Liver (tissue), 9 donors: ENCODE data around the gene DTX3L. TPM values are rescaled to one million over a fixed set of nuclear protein-coding genes. Genes with fewer than 3 reads are reported as not detected.

ENCODE experiments used
- DNase-seq: peaks from one replicate; pipeline ENCODE4 v3.0.0-alpha.2; 2017; ENCODE audit warnings: low spot score
- H3K27ac ChIP-seq, 2 donors: one replicate each; pipeline ENCODE4 v1.7.0; 2013; ENCODE audit warnings: inconsistent platforms in 2 of 2, low read length in 2 of 2, control low read depth in 1 of 2, low read depth in 1 of 2, mild to moderate bottlenecking in 1 of 2
- H3K27me3 ChIP-seq, 4 donors: one replicate each; pipeline versions ENCODE4 v1.6.1 to v1.7.0; 2013; ENCODE audit warnings: low read length in 3 of 4, inconsistent platforms in 1 of 4, mild to moderate bottlenecking in 1 of 4, moderate library complexity in 1 of 4; ENCODE audit not compliant: control insufficient read depth in 4 of 4, insufficient read depth in 4 of 4
- H3K36me3 ChIP-seq, 4 donors: one replicate each; pipeline versions ENCODE4 v1.6.1 to v1.7.0; 2013; ENCODE audit warnings: low read length in 3 of 4, mild to moderate bottlenecking in 3 of 4, low read depth in 1 of 4, moderate library complexity in 1 of 4; ENCODE audit not compliant: control insufficient read depth in 4 of 4, insufficient read depth in 3 of 4
- H3K4me1 ChIP-seq, 4 donors: one replicate each; pipeline versions ENCODE4 v1.6.1 to v1.7.0; 2013; ENCODE audit warnings: low read length in 3 of 4, mild to moderate bottlenecking in 3 of 4, moderate library complexity in 1 of 4; ENCODE audit not compliant: control insufficient read depth in 4 of 4, insufficient read depth in 4 of 4
- H3K4me3 ChIP-seq, 3 donors: one replicate each; pipeline versions ENCODE4 v1.6.1 to v1.7.0; 2013; ENCODE audit warnings: low read length in 3 of 3, control low read depth in 1 of 3, low read depth in 1 of 3, mild to moderate bottlenecking in 1 of 3
- H3K9ac ChIP-seq, 2 donors: one replicate each; pipeline ENCODE4 v1.7.0; 2013; ENCODE audit warnings: low read length in 2 of 2, mild to moderate bottlenecking in 2 of 2, moderate library complexity in 2 of 2, control low read depth in 1 of 2, low read depth in 1 of 2
- H3K9me3 ChIP-seq, 4 donors: one replicate each; pipeline versions ENCODE4 v1.6.1 to v1.7.0; 2013; ENCODE audit warnings: low read length in 3 of 4; ENCODE audit not compliant: control insufficient read depth in 4 of 4
- EGR1 ChIP-seq, 2 donors: IDR thresholded peaks; 2 replicates each; pipeline ENCODE4 v1.6.1; 2016 to 2018; ENCODE audit warnings: antibody characterized with exemption in 2 of 2, low read depth in 2 of 2
- FOXA1 ChIP-seq: IDR thresholded peaks from 2 replicates; pipeline ENCODE4 v1.6.1; 2016; ENCODE audit warnings: antibody characterized with exemption
- FOXA2 ChIP-seq: IDR thresholded peaks from 2 replicates; pipeline ENCODE4 v1.6.1; 2016; ENCODE audit warnings: antibody characterized with exemption
- GABPA ChIP-seq, 2 donors: IDR thresholded peaks in 1 of 2; conservative IDR thresholded peaks in 1 of 2; 2 replicates each; pipeline ENCODE4 v1.6.1; 2016; ENCODE audit warnings: antibody characterized with exemption in 2 of 2, mild to moderate bottlenecking in 1 of 2, moderate library complexity in 1 of 2
- HNF4A ChIP-seq, 2 donors: conservative IDR thresholded peaks; 2 replicates each; pipeline ENCODE4 v1.6.1; 2016; ENCODE audit warnings: antibody characterized with exemption in 2 of 2, mild to moderate bottlenecking in 2 of 2
- HNF4G ChIP-seq: IDR thresholded peaks from 2 replicates; pipeline ENCODE4 v1.6.1; 2016; ENCODE audit warnings: antibody characterized with exemption
- JUND ChIP-seq, 2 donors: IDR thresholded peaks; 2 replicates each; pipeline ENCODE4 v1.6.1; 2016; ENCODE audit warnings: antibody characterized with exemption in 2 of 2
- NR2F2 ChIP-seq: IDR thresholded peaks from 2 replicates; pipeline ENCODE4 v1.6.1; 2016; ENCODE audit warnings: antibody characterized with exemption
- RAD21 ChIP-seq, 2 donors: IDR thresholded peaks; 2 replicates each; pipeline ENCODE4 v1.6.1; 2016; ENCODE audit warnings: antibody characterized with exemption in 2 of 2, mild to moderate bottlenecking in 2 of 2
- RXRA ChIP-seq, 2 donors: IDR thresholded peaks; 2 replicates each; pipeline ENCODE4 v1.6.1; 2017 to 2018; ENCODE audit warnings: antibody characterized with exemption in 2 of 2, mild to moderate bottlenecking in 1 of 2
- SP1 ChIP-seq: IDR thresholded peaks from 2 replicates; pipeline ENCODE4 v1.6.1; 2018; ENCODE audit warnings: antibody characterized with exemption, mild to moderate bottlenecking
- TAF1 ChIP-seq: conservative IDR thresholded peaks from 2 replicates; pipeline ENCODE4 v1.6.1; 2016; ENCODE audit warnings: antibody characterized with exemption, mild to moderate bottlenecking
- YY1 ChIP-seq: IDR thresholded peaks from 2 replicates; pipeline ENCODE4 v1.6.1; 2016; ENCODE audit warnings: antibody characterized with exemption, mild to moderate bottlenecking
- whole genome bisulfite sequencing: extraction: QIAGEN DNeasy Blood & Tissue Kit; methylation state at CpG from one replicate; pipeline ENCODE4 v1.1.7; 2013; 5-methylcytosine and 5-hydroxymethylcytosine counted together
- polyA plus RNA-seq, 2 donors: library from polyadenylated mRNA; stranded (reverse) in 1 of 2; unstranded in 1 of 2; fragments of 200-250 nt in 1 of 2; fragments of >200 nt in 1 of 2; fragmentation: Nextera tagmentation in 1 of 2; extraction: Ambion mirVana in 1 of 2; gene quantifications; one replicate each; pipeline versions ENCODE4 v1.2.1 to v1.2.3, GENCODE V29; 2013 to 2015
- total RNA-seq, 2 donors: library from RNA; depleted of rRNA; stranded (reverse); fragments of >200 nt; gene quantifications; one replicate each; pipeline ENCODE4 v1.2.3, GENCODE V29; 2014
- TF ChIP-seq, protein P1 (sequence below): IDR thresholded peaks from 2 replicates; pipeline ENCODE4 v1.6.1; 2016; ENCODE audit warnings: antibody characterized with exemption, mild to moderate bottlenecking
- TF ChIP-seq, protein P2 (sequence below): IDR thresholded peaks from 2 replicates; pipeline ENCODE4 v1.6.1; 2016; ENCODE audit warnings: antibody characterized with exemption
- TF ChIP-seq, protein P3 (sequence below): IDR thresholded peaks from 2 replicates; pipeline ENCODE4 v1.6.1; 2016; ENCODE audit warnings: antibody characterized with exemption
- TF ChIP-seq, protein P4 (sequence below): fragments of 150-350 bp; IDR thresholded peaks from 2 replicates; pipeline ENCODE4 v1.5.1; 2017; ENCODE audit warnings: improper control_type of control experiment, low read depth, low read length; ENCODE audit not compliant: missing input control
- TF ChIP-seq, protein P5 (sequence below): IDR thresholded peaks from 2 replicates; pipeline ENCODE4 v1.6.1; 2016; ENCODE audit warnings: antibody characterized with exemption
- donor health status: healthy.
- donor health status: healthy.
- donor health status: healthy.
- donor health status: healthy.
- donor health status: healthy.

The DTX3L gene
- total and polyA plus RNA-seq, 4 donors, result 16.9 to 44.5 (median 23.5) TPM

DNA sequence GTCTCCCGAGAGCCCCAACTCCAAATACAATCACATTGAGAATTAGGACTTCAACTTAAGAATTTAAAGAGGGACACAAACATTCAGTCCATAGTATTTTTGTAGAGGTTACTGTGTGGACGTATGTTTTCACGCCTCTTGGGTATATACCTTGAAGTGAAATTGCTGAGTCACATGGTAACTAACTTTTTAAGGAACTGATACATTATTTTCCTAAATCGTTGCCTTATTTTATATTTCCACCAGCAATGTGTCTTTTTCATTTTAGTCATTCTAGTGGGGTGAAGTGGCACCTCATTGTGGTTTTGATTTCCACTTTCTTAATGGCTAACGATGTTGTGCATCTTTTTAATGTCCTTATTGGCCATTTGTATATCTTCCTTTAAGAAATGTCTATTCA, 25.2 kb downstream of the DTX3L start:
- H3K27ac ChIP-seq, result no peak overlapping the region
- TF ChIP-seq, protein P1, sequence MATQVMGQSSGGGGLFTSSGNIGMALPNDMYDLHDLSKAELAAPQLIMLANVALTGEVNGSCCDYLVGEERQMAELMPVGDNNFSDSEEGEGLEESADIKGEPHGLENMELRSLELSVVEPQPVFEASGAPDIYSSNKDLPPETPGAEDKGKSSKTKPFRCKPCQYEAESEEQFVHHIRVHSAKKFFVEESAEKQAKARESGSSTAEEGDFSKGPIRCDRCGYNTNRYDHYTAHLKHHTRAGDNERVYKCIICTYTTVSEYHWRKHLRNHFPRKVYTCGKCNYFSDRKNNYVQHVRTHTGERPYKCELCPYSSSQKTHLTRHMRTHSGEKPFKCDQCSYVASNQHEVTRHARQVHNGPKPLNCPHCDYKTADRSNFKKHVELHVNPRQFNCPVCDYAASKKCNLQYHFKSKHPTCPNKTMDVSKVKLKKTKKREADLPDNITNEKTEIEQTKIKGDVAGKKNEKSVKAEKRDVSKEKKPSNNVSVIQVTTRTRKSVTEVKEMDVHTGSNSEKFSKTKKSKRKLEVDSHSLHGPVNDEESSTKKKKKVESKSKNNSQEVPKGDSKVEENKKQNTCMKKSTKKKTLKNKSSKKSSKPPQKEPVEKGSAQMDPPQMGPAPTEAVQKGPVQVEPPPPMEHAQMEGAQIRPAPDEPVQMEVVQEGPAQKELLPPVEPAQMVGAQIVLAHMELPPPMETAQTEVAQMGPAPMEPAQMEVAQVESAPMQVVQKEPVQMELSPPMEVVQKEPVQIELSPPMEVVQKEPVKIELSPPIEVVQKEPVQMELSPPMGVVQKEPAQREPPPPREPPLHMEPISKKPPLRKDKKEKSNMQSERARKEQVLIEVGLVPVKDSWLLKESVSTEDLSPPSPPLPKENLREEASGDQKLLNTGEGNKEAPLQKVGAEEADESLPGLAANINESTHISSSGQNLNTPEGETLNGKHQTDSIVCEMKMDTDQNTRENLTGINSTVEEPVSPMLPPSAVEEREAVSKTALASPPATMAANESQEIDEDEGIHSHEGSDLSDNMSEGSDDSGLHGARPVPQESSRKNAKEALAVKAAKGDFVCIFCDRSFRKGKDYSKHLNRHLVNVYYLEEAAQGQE, result no peak
- TF ChIP-seq FOXA2 (no peak), RXRA (IDR thresholded peaks at IDR 0.05) (no peak), EGR1 (IDR thresholded peaks at IDR 0.05; ENCODE audit: low read depth in 2 of 2) (no peak)
- TF ChIP-seq, protein P2, sequence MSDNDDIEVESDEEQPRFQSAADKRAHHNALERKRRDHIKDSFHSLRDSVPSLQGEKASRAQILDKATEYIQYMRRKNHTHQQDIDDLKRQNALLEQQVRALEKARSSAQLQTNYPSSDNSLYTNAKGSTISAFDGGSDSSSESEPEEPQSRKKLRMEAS, result no peak
- TF ChIP-seq, protein P3, sequence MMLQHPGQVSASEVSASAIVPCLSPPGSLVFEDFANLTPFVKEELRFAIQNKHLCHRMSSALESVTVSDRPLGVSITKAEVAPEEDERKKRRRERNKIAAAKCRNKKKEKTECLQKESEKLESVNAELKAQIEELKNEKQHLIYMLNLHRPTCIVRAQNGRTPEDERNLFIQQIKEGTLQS, result no peak
- peaks cover 0 to 2% (median 0%) of the 10 kb centered on the region in 4 donors for H3K4me1 ChIP-seq
- no peak for DNase-seq
- WGBS, result 75% methylated on average over 5 of the region's 5 CpGs
- no peak overlapping the region for H3K9ac ChIP-seq
- H3K4me3 ChIP-seq, result no peak overlapping the region
- no peaks in the 10 kb centered on the region for H3K27me3 ChIP-seq
- no peaks in the 10 kb centered on the region for H3K36me3 ChIP-seq
- no peaks in the 10 kb centered on the region for H3K9me3 ChIP-seq

DNA sequence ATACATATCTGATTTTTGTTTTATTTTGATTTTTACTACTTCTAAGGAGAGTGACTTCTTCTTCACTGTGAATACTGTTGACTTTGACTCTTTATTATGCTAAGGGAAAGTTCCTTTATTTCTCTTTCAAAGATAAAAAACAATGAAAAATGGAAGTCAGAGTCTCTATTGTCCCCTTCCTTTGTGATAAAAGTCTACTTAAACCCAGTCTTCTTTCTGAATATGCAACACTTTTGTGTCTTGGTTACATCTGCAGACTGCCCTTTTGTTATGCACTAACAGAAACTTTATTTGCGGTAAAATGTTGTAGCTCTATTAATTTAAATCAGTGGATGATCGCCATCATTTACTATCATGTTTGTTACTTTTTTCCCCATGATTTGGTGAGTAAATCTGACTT, 26.5 kb downstream of the DTX3L start:
- 98% methylated on average over 2 of the region's 2 CpGs for WGBS
- no peaks in the 10 kb centered on the region for H3K36me3 ChIP-seq
- no peaks in the 10 kb centered on the region for H3K9me3 ChIP-seq
- no peaks in the 10 kb centered on the region for H3K27me3 ChIP-seq
- H3K27ac ChIP-seq, result no peak overlapping the region
- no peak for TF ChIP-seq JUND (IDR thresholded peaks at IDR 0.05)
- TF ChIP-seq, protein P3, result no peak
- no peak for TF ChIP-seq EGR1 (IDR thresholded peaks at IDR 0.05; ENCODE audit: low read depth in 2 of 2)
- TF ChIP-seq RXRA (IDR thresholded peaks at IDR 0.05), result no peak
- no peak for TF ChIP-seq YY1
- TF ChIP-seq HNF4G, result no peak
- no peak for TF ChIP-seq FOXA2
- TF ChIP-seq, protein P2, result no peak
- TF ChIP-seq, protein P4, sequence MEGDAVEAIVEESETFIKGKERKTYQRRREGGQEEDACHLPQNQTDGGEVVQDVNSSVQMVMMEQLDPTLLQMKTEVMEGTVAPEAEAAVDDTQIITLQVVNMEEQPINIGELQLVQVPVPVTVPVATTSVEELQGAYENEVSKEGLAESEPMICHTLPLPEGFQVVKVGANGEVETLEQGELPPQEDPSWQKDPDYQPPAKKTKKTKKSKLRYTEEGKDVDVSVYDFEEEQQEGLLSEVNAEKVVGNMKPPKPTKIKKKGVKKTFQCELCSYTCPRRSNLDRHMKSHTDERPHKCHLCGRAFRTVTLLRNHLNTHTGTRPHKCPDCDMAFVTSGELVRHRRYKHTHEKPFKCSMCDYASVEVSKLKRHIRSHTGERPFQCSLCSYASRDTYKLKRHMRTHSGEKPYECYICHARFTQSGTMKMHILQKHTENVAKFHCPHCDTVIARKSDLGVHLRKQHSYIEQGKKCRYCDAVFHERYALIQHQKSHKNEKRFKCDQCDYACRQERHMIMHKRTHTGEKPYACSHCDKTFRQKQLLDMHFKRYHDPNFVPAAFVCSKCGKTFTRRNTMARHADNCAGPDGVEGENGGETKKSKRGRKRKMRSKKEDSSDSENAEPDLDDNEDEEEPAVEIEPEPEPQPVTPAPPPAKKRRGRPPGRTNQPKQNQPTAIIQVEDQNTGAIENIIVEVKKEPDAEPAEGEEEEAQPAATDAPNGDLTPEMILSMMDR, result no peak
- TF ChIP-seq GABPA (IDR thresholded peaks at IDR 0.05 in 1 of 2, conservative IDR thresholded peaks at IDR 0.05 in 1 of 2), result no peak
- no peak for TF ChIP-seq FOXA1
- TF ChIP-seq TAF1, result no peak
- TF ChIP-seq, protein P5, sequence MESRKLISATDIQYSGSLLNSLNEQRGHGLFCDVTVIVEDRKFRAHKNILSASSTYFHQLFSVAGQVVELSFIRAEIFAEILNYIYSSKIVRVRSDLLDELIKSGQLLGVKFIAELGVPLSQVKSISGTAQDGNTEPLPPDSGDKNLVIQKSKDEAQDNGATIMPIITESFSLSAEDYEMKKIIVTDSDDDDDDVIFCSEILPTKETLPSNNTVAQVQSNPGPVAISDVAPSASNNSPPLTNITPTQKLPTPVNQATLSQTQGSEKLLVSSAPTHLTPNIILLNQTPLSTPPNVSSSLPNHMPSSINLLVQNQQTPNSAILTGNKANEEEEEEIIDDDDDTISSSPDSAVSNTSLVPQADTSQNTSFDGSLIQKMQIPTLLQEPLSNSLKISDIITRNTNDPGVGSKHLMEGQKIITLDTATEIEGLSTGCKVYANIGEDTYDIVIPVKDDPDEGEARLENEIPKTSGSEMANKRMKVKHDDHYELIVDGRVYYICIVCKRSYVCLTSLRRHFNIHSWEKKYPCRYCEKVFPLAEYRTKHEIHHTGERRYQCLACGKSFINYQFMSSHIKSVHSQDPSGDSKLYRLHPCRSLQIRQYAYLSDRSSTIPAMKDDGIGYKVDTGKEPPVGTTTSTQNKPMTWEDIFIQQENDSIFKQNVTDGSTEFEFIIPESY, result no peak
- TF ChIP-seq NR2F2, result no peak
- no peak for TF ChIP-seq RAD21 (IDR thresholded peaks at IDR 0.05)
- TF ChIP-seq, protein P1, result no peak
- no peak for TF ChIP-seq HNF4A (conservative IDR thresholded peaks at IDR 0.05)
- TF ChIP-seq SP1, result no peak
- no peak for DNase-seq
- no peak overlapping the region for H3K4me3 ChIP-seq
- H3K9ac ChIP-seq, result no peak overlapping the region
- no peaks in the 10 kb centered on the region for H3K4me1 ChIP-seq
